IPS DF 19.7 (cell line): ENCODE results near the gene UBE2G1.

Experiments used
- DNase-seq: peaks from one replicate; pipeline ENCODE4 v3.0.0-alpha.2; 2013; ENCODE audit warnings: low read depth, low spot score

UBE2G1 gene

GRCh38 chr17:4248504-4249277 is 117.8 kb downstream of the UBE2G1 start:
- DNase-seq: no peak

- DNase-seq: no peak
These were observed 118.5 kb downstream of the UBE2G1 start for GRCh38 chr17:4247971-4248388.

GRCh38 chr17:4247361-4247970 is 119.0 kb downstream of the UBE2G1 start:
- DNase-seq: no peak

GRCh38 chr17:4246674-4247073 is 119.8 kb downstream of the UBE2G1 start:
- DNase-seq: no peak

GRCh38 chr17:4241535-4241934 is 124.9 kb downstream of the UBE2G1 start:
- no peak for DNase-seq

- DNase-seq: no peak
These were observed 130.0 kb downstream of the UBE2G1 start for GRCh38 chr17:4236456-4236855.

- DNase-seq: no peak
These were observed 130.8 kb downstream of the UBE2G1 start for GRCh38 chr17:4235372-4236279.

GRCh38 chr17:4234401-4234800 is 132.1 kb downstream of the UBE2G1 start:
- DNase-seq: no peak

- no peak for DNase-seq
These were observed 132.7 kb downstream of the UBE2G1 start for GRCh38 chr17:4233668-4234258.

GRCh38 chr17:4232168-4232813 is 134.2 kb downstream of the UBE2G1 start:
- no peak for DNase-seq

GRCh38 chr17:4229627-4230541 is 136.6 kb downstream of the UBE2G1 start:
- DNase-seq: no peak

GRCh38 chr17:4221899-4222659 is 144.4 kb downstream of the UBE2G1 start:
- DNase-seq: no peak

GRCh38 chr17:4221163-4221562 is 145.3 kb downstream of the UBE2G1 start:
- no peak for DNase-seq

- no peak for DNase-seq
These were observed 145.8 kb downstream of the UBE2G1 start for GRCh38 chr17:4220655-4221054.
